Stimulated activated CD4-positive, alpha-beta T cell treated with anti-CD3 and anti-CD28 coated beads, Interleukin-15, amount 100 ng/mL, for 24 hours (primary cell): Measurements from ENCODE around the gene MIF4GD.

ENCODE experiments used
- DNase-seq: peaks from one replicate; pipeline ENCODE4 v3.0.0-alpha.2; 2020

Gene MIF4GD

DNA sequence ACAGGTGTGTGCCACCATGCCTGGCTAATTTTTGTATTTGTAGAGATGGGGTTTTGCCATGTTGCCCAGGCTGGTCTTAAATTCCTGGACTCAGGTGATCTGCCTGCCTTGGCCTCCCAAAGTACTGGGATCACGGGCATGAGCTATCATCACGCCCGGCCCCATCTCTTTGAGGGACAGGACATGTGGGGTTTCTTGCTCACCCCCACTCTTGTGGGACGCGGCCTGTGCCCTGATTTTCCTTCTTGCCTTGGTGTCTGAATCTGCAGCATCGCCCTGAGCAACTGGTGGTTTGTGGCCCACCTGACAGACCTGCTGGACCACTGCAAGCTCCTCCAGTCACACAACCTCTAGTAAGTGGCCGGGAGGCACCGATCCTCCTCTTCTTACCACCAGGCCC lies 40.0 kb downstream of the MIF4GD start:
- DNase-seq = no peak

DNA sequence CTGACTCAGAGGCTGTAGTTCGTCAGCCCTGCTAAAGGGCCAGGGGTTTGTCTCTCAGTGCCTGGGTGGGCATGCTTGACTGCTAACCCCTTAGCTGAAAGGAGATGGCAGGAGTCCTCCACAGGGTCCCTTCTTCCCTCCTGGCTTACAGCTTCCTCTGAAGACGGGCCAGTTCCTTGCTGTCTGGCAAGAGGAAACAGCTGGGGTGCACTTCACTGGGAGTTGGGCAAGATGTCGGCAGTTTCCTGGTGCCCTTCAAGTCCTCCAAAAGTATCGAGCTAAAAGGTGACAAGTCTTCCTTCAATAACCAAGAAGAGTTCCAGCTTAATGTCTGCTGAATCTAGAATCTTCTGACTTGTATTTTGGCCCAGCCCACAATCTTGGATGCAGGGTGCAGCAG lies 42.2 kb downstream of the MIF4GD start:
- DNase-seq = no peak

DNA sequence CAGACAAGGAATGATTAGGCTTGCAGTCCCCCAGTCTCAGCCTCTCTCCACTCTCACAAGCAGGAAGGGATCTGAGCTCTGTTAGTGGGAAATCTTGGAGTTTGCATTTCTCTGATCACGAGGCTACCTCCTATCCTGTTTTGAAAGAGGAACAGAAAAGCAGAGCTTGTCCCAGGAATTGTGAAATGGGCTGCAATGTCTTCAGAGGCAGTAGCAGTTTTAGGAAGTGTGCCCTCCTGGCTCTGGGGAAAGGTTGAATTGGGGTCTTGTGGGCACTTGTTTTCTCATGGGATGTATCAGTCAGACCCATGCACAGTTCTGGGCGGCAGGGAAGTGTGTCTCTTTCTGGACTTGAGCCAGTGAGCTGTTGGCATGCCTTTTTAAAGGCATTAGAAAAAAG lies 42.7 kb downstream of the MIF4GD start:
- DNase-seq = no peak

GRCh38 chr17:75227729-75228128 lies 43.3 kb downstream of the MIF4GD start:
- no peak for DNase-seq

- no peak for DNase-seq
Measured at GRCh38 chr17:75225016-75225415, 46.0 kb downstream of the MIF4GD start.

- DNase-seq = no peak
Measured at GRCh38 chr17:75219815-75220214, 51.2 kb downstream of the MIF4GD start.

- DNase-seq = no peak
Measured at GRCh38 chr17:75218131-75218530, 52.9 kb downstream of the MIF4GD start.
